GM21717 (cell line): ENCODE measurements around the gene SBK3.
"Not testable (repeated sequence)": the region's sequence is repeated elsewhere in the genome, so short reads cannot be mapped to it uniquely, and the experiment has no call there.

Experiments used
- ATAC-seq: cut with Tn5 transposase; IDR thresholded peaks from one replicate; pipeline ENCODE4 v1.9.1; 2021; ENCODE audit warnings: mild to moderate bottlenecking, moderate library complexity; ENCODE audit not compliant: unreplicated experiment

Gene SBK3

GRCh38 chr19:55545443-55545842, at the start of gene SBK3:
Gene SBK3, minus strand, starts transcription at chr19:55545543. Its CDS starts 0 bp downstream, at chr19:55545543.
- no peak for ATAC-seq

GRCh38 chr19:55593096-55593772, 47.9 kb upstream of the SBK3 start:
- no peak for ATAC-seq

GRCh38 chr19:55592391-55593090, 47.2 kb upstream of the SBK3 start:
- no peak for ATAC-seq

- no peak for ATAC-seq
Observed at GRCh38 chr19:55591555-55591954, 46.2 kb upstream of the SBK3 start.

GRCh38 chr19:55590617-55591016, 45.3 kb upstream of the SBK3 start:
- ATAC-seq, result no peak

GRCh38 chr19:55590109-55590508, 44.8 kb upstream of the SBK3 start:
- no peak for ATAC-seq

GRCh38 chr19:55588738-55589137, 43.4 kb upstream of the SBK3 start:
- ATAC-seq, result no peak

- ATAC-seq, result peak; percentile 64
Observed at GRCh38 chr19:55586976-55587668, 41.8 kb upstream of the SBK3 start.

GRCh38 chr19:55585658-55586339, 40.5 kb upstream of the SBK3 start:
- no peak for ATAC-seq

GRCh38 chr19:55584871-55585270, 39.5 kb upstream of the SBK3 start:
- ATAC-seq, result no peak

GRCh38 chr19:55583897-55584296, 38.6 kb upstream of the SBK3 start:
- not testable (repeated sequence) for ATAC-seq

GRCh38 chr19:55582284-55582683, 36.9 kb upstream of the SBK3 start:
- not testable (repeated sequence) for ATAC-seq

GRCh38 chr19:55581823-55582223, 36.5 kb upstream of the SBK3 start:
- ATAC-seq, result no peak

GRCh38 chr19:55581145-55581822, 35.9 kb upstream of the SBK3 start:
- no peak for ATAC-seq

GRCh38 chr19:55580628-55581144, 35.3 kb upstream of the SBK3 start, which contains the start of gene ZNF579:
Gene ZNF579, minus strand, starts transcription at chr19:55580848. Its CDS starts 1,209 bp downstream, at chr19:55579639.
- ATAC-seq, result no peak

- no peak for ATAC-seq
Observed at GRCh38 chr19:55579766-55580621, 34.7 kb upstream of the SBK3 start.

- ATAC-seq, result no peak
Observed at GRCh38 chr19:55578761-55579747, 33.7 kb upstream of the SBK3 start.

- ATAC-seq, result no peak
Observed at GRCh38 chr19:55578031-55578760, 32.9 kb upstream of the SBK3 start.
